SU-DHL-6 (cell line): Measurements from ENCODE around the gene SOX6.

ENCODE experiments used
- CTCF ChIP-seq: fragments of 200-600 bp; sonication (generic); IDR thresholded peaks from one replicate; pipeline ENCODE4 v1.5.1; 2017; ENCODE audit warnings: antibody characterized with exemption, mild to moderate bottlenecking, low read length, moderate library complexity; ENCODE audit not compliant: insufficient read depth, poor library complexity, severe bottlenecking
- EZH2phosphoT487 ChIP-seq: fragments of 200-600 bp; sonication (generic), shearing (Covaris generic); conservative IDR thresholded peaks from 2 replicates; pipeline ENCODE4 v1.6.1; 2018; ENCODE audit warnings: mild to moderate bottlenecking, antibody characterized with exemption, low read length, moderate library complexity, mixed read lengths

DNA sequence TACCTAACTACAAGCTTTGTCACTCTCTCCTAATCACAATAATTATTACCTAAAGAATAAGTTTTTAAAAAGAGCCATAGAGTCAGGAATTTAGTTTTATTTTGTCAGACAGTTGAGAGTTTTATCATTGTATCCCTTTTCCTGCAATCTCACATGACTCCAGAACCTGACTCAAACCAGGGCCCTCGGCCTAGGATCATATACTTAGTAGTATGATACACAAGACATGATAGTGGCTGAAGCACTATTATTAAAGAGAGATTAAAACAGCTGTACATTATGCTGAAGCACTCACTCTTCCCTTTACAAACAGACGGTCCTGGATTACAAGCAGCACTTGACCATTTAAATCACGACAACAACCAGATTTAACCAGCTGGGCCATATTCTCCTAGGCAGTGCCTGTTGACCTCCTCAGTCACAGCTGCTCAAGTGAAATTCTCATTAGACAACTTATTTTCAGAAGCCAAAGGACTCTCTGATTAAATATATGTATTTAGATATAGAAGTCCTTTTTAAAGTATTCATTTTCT, 44.0 kb downstream of the SOX6 start:
- no peak for TF ChIP-seq CTCF
- TF ChIP-seq EZH2phosphoT487: no peak
